ENCODE results near the gene RHBDF1.

RHBDF1 gene

DNA sequence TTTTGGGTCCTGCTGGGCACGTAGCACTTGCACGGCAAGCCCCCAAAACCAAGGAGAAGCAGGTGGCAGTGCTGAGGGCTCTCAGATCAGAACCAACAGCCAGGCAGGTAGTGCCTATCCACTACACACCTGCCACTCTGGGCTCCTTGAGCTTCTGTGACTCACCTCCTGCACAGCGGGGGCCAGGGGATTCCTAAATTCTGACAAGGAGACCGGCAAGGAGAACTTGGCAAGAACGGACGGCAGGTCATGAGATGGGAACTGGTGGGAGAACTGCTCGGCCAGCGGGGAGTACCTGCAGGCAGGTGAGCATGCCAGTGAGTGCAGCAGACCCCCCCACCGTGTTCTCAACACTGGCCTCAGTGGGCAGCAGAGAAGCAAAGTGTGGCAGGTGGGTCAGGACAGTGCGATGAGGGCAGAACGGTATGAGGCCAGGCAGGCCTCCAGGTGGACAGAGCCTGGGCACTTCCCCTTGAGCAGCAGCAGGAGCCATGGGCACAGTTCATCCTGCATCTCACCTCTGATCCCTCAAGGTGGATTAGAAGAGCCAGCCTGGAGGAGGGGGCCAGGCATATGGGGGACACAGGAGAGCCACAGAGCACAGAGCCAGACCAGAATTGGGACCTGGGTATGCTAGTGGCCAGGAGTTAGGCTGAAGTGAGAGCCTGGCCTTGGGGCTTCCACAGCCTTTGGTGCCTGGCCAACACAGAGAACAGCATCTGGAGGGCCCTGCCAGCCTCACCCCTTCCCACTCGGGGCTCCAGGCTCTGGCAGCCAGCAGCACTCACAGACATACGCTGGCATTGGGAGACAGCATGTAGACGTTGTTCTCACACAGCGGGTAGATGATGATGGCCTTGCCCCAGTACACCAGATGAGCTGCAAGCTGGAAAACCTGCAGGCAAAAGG is 20.3 kb upstream of the RHBDF1 start:
- peak; percentile 34 for DNase-seq

DNA sequence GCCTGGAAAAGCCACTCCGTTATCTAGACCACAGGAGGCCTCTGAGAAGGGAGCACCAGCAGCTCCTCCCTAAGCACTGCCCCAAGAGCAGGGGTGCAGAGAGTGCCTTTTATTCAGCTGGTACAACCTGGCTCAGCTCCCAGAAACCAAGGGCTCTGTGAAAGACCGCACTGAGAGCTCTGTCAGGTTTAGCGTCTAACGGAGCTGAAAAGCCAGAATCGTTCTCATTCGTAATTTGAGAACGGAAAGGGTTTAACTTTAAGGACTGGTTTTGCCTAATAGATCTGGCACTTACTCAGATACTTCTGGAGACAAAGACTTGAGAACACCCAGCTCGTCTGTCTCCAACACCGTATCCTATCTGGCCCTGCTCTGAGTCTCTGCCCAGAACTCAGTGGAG is 19.1 kb upstream of the RHBDF1 start:
- peak; percentile 65 for DNase-seq

DNA sequence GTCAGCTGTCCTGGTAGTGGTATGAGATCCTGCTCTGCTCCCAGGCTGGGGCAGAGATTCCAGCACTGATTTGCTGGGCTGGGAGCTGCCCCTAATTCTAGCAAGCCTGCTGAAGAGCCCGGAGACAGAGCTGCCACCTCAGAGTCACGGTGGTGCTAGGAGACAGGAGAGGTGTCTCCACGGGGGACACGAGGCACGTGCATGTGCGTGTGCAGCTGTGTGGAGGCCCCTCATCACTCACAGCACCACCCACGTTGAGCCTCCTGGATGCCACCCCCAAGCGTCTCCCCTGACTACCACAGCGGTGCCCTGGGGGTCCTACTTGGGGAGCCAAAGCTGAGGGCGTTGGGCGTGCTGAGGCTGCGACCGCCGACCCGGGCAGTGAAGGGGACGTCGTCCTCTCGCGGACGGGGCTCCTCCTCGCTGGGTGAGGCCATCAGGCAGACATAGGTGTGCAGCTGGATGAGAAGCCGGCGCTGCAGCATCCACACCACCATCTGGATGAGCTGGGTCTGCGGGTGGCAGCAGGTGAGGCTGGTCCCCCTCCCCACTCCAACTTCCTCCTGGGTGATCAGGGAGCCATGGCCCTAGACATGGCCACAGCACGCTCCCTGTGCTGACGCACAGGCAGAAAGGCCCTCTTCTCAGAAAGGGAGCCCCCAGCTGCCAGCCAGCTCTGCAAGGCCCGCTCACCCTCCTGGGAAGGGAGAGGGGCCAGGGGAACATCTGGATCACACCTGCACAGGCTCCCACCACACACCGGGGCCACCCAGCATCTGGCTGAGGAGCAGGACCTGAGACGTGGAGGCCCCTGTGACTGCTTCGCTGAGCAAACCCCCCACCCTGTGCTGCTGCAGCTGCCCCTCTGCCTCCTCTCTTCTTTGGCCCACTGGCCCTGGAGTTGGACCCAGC is 17.2 kb upstream of the RHBDF1 start:
- no peak for DNase-seq

DNA sequence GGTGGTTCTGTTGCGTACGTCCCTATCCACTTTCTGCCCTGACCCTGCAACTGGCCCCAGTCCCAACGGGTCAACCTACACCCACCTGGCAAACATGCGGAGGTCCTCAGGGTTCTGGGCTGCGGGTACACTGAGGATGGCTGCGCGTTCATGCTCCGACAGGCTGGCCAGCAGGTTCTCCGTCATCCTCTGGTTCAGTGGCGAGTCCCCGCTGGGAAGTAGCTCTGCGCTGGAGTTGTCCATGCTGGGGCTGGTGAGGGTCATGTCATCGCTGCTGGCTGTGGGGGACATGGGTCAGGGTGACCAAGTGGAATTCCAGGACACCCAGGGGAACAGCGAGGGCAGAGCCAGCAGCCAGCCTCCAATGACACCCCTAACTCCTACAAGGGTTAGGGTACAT is 16.2 kb upstream of the RHBDF1 start:
- no peak for DNase-seq

DNA sequence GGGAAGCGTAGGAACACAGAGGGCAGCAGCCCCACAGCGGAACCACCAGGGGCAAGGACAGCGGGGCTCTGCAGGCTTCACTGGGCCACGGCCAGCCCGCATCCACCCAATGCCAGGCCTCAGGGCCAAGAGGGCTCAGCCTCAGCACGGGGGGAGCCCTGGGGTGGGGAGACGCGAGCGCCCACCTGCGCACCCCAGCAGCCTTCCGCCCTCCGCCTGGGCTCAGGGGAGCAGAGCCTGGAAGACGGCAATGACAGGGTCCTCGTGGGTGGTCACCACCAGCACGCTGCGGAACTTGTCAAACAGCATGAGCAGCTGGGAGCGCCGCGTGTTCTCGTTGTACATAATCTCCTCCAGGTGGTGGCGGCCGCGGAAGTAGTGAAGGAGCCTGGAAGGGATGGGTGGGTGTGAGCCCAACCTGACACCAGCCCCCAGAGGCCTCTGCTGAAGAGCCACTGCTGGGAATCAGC is 14.1 kb upstream of the RHBDF1 start:
- no peak for DNase-seq

DNA sequence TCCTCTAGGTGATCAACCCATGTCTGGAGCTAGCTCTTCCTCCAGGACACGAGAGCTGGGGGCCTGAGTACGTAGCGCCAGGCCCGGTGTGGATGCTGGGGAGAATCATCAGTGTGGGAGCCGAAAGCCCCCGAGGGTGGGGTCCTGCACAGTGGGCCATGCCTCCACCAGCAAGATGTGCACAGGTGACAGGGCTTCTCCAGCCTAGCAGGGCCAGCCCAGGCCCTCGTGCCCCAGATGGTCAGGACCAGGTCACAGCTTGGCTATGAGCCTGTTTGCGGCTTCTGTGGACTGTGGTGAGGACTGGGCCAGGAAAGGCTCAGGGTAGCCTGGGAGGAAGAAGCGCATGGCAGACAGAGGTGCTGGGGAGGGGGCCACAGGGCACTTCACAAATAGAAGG is 13.4 kb upstream of the RHBDF1 start:
- no peak for DNase-seq

DNA sequence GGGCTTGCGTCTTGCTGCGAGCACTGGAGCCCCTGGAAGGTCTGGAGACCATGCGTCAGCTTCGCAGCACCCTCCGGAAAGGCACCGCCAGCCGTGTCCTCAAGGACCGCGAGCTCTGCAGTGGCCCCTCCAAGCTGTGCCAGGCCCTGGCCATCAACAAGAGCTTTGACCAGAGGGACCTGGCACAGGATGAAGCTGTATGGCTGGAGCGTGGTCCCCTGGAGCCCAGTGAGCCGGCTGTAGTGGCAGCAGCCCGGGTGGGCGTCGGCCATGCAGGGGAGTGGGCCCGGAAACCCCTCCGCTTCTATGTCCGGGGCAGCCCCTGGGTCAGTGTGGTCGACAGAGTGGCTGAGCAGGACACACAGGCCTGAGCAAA is 13.0 kb upstream of the RHBDF1 start:
- no peak for DNase-seq

DNA sequence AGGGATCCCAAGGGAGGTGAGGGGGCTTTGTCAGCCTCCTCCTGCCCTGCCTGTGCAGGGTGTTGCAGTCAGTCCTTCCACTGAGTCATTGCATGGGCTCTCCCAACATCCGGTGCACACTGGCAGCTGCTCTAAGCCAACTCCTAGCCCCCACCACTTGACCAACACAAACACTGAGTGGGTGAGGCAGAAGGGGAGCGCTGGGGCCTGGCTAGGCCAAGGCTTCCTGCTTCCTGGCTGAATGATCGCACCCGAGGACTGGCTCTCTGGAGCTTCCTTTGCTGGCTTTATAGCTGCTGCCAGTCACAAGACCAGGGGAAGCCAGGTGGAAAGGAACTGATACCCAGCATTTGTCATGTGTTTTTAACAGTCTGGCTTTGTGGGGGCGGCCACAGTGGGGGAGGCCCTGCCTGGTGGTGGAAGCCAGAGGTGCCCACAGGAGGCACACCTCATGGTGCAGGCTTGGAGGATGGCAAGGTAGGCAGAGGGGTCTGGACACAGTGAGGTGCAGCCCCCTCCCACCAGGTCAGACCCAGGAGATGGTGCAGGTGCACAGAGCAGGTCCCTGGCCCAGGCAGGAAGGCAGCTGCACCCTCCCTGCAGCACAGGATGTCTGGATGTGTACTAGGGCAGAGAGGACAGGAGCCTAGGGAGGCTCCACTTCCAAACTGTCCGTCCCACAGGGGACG is 12.4 kb upstream of the RHBDF1 start:
- peak; percentile 78 for DNase-seq

DNA sequence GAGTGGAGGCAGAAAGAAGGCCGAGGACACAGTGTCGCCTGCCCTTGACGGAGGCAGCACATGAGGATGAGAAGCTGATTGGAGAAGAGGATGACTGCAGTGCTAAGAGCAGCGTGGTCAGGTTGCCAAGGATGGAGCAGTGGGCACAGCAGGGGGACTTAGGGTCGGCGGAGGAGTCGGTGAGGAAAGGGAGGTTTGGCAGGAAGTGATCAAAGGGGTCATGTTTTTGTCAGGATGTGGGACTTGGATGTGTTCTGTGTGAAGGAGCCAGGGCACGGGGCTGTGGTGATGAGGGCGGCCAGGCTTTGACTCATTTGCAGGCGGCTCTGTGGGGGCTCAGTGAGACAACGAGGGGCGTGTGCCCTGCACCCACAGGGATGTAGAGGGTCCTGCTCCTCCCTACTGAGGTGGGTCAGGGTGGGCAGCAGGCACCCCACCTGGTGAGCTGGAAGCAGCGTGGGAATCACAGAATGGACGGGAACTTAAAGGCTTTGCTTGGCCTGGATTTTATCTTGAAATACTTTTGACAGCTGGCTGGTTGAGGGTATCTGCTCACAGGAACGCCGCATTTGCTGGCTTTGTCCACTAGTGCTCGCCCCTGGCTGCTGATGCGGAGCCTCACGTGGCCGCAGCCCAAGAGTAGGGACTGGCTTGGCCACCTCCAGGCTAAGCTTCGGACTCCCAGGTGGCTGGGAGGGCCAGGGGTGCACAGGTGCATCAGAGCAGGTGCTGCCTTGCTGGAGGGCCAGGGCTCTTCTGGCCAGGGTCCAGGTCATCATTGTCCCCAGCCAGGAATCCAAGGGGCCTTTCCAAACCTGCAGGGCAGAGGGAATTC is 11.6 kb upstream of the RHBDF1 start:
- no peak for DNase-seq

DNA sequence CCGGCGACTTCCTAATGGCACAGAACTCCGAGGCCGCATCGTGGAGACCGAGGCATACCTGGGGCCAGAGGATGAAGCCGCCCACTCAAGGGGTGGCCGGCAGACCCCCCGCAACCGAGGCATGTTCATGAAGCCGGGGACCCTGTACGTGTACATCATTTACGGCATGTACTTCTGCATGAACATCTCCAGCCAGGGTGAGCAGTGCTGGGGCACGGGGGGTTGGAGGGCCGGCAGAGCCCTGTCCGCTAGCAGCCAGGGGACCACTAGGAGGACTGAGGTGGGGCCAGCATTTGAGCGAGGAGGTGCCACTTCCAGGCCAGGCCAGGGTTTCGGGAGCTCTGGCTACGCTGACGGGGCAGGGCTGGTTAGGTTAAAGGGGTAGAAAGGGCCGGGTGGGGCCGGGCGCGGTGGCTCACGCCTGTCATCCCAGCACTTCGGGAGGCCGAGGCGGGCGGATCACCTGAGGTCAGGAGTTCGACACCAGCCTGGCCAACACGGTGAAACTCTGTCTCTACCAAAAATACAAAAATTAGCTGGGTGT is 10.7 kb upstream of the RHBDF1 start:
- DNase-seq = no peak

DNA sequence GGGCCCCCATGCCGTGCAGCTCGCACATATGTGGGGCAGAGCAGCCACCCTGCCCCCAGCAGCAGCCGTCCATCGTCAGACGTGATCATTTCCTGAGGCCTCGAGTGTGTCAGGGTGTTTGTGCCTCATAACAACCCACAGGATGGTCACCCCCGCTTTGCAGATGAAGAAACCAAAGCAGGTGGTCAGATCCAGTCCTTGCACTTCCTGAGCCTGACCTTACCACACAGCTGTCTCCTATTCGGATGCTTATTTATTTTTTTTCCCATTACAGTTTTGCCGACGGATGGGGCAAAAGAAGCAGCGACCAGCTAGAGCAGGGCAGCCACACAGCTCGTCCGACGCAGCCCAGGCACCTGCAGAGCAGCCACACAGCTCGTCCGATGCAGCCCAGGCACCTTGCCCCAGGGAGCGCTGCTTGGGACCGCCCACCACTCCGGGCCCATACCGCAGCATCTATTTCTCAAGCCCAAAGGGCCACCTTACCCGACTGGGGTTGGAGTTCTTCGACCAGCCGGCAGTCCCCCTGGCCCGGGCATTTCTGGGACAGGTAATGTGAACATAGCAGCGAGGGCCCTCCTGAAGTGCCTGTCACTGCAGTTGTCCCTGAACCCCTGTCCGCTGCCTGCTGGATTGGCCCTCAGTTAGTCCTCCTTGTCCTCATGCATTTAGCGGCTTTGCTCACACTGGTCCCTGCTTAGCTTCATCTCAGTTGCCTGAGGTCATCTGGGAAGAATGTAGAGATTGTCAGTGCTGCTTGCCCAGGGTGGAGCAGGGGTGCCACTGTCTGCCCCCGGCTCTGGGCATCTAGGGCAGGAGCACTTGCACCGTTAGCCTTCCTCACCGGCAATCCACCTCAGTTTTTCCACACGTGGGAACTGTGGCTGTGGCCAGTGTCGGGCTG is 7.0 kb upstream of the RHBDF1 start:
- no peak for DNase-seq

DNA sequence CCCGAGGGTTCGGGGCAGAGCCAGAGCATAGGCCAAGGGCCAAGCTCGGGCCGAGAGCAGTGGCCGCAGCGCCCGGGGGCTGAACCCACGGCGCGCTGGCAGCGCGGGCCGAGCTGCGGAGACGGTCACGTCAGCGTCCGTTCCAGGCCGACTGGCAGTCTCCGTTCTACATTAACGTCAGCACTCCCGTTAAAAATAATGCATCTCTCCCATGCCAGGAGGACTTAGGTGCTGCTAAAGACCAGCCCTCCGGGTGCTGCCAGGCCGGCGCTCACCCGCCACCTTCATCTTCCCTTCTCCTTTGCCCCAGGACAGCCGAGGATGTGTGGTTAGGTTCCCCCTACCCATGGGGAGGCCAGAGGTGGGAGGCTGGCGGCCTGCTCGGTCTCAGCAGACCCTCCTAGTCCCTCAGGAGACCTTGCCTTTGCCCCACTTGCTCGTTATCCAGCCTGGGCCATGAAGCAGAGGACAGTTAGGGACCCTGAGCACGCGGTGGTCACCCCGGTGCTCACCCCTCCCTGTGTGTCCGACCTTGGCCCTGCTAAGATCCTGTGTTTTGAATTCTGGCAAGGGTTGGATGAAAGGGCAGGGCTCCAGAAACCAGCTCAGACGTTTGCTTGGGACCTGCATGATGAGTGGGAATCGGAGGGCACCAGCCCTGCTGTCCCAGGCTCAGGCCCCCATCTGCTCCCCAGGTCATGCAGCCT is 6.2 kb upstream of the RHBDF1 start:
- DNase-seq = no peak

DNA sequence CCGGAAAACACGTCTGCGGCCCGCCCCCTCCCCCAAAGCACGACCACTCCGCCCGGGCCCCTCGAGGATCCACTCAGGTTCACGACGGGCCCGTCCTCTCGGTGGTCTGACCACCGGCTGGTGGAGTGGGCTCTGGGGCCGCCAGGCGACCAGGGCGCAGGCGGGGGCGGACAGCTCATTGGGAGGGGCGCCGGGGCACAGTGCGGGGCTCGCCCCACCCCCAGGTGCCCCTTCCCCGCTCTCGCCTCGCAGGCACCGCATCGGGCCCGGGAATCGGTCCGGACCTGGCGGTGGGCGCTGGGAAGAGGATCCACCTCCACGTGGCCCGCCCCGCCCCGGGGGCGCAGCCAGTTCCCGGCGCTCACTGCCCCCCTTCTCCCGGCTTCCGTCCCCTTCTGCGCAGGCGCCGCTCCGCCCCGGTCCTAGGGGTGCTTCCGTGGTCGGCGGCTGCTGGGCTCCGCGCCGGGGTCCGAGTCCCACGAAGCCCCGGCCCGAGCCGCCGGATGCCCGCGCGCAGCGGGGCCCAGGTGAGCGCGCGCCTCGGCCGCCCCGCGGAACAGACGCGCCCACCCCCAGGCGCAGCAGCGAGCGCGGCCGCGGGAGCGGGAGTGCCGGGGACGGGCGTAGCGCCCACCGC is 5.5 kb upstream of the RHBDF1 start, which contains the start of gene MPG:
MPG (plus strand) TSS at position 419 of the 637 bp plus-strand sequence; CDS start at position 504, 85 bp downstream.
- peak; percentile 92 for DNase-seq

DNA sequence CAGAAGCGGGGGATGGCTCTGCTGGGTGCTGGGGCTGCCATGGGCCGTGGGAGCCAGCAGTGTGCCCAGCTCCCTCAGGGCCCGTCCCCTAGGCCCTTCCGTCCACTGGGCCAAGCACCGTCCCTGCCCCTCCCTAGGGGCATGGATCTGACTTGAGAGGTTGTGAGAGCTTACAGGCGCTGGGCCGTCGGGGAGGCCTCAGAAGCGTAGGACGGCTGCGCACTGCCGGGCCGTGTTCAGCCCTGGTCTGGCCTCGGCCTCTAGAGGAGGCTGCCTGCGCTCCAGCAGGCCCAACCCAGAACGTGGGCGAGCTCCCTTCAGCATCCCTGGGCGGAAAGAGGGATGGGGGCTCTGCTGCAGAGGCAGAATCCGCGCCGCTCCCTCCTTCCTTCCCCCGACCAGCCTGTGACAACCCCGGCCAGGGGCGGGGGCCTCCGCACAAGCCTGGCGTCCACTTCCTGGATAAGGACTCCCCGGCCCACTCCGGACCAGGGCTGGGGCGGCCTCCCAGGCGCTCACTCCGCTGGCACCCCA is 4.9 kb upstream of the RHBDF1 start:
- DNase-seq = peak; percentile 85

DNA sequence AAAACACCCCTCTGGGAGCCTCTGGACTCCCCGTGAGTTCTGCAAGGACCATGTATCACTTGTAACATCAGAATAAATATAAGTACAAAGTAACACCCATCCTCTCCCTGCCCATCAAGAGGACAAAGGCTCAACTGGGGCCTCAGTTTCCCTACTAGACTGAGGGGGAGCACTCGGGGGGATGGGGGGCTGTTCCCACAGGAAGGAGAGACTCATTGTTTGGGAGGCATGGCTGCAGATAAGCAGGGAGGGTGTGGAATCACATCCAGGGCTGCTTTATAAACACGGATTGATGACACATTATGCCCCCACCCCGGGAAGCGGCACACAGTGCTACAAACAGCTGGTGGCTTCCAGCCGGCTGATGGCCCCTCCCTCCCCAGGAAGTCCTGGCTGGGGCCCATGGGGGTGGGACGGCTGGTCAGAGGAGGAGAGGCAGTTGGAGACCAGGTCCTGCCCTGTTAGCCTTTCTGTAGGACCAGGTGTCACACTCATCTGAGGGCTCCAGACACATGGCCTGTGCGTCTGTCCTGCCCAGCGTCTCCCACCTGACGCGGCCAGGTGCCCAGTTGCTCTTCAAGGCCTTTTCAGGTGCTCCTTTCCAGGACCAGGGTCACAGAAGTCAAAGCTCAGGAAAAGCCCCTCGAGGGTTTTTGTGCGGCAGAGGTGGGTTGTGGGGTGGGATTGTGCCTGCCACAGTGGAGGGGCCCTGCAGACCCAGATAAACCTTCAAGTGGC is 4.3 kb upstream of the RHBDF1 start:
- DNase-seq = peak; percentile 88

DNA sequence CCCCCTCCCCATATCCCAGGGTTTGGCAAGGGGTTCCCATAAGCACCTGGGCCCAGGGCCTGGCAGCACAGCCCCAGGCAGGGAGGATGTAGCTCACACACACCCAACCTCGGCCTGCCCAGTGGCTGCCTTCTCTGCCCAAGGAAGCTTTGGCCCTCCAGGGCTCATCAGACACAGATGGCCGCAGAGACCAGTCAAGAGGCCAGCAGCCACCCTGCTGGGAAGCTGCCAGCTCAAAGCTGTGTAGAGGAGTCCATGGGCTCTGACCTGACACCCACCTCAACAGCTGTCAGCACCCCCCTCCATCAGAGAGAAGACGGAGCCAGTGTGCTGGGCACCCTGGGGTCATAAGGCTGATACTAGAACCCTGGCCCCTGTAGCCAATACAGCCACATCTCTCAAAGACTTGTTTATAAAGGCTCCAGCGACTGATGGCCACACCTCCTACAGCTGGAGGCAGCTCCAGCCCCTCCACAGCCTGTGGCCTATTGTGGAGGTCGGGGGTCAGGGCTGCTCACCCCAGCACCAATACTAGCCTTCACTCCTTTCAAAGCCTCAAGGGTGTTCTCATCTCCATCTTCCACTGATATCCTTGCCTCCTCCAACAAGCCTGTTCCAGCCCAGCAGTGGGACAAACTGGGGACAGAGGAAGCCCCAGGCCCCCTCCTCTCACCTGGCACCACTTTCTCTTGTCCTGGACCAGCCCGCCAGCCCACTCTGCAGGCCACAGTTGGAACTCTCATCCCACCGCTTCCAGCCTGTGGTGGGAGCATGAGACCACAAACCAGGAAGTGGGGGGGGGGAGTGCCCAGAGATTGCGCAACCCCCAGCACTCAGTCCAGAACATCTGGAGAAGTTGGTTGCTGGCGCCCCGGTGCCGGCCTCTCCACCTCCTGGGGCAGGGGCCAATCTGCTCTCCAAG is 3.4 kb upstream of the RHBDF1 start:
- DNase-seq = peak; percentile 90

DNA sequence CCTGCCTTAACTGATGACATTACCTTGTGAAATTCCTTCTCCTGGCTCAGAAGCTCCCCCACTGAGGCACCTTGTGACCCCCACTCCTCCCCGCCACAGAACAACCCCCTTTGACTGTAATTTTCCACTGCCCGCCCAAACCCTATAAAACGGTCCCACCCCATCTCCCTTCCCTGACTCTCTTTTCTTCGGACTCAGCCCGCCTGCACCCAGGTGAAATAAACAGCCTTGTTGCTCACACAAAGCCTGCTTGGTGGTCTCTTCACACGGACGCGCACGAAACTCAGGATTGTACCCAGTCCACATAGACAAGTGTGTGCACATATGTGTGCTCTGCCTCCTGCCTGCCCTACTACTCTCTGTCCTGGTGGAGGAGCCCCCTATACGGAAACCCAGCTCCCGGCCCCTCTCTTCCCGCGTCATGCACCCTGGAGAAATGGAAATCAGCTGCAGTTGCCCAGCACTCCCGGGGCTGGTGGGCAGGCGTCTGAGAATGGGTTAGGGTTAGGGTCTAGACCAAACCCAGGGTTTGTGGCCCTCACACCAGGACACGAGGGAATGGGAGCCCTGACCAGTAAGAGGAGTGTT is 2.4 kb upstream of the RHBDF1 start:
- no peak for DNase-seq

Measured in left hindlimb (tissue), 1 donor.